ENCODE measurements around the gene GRAMD4.

- TF ChIP-seq, protein P1, sequence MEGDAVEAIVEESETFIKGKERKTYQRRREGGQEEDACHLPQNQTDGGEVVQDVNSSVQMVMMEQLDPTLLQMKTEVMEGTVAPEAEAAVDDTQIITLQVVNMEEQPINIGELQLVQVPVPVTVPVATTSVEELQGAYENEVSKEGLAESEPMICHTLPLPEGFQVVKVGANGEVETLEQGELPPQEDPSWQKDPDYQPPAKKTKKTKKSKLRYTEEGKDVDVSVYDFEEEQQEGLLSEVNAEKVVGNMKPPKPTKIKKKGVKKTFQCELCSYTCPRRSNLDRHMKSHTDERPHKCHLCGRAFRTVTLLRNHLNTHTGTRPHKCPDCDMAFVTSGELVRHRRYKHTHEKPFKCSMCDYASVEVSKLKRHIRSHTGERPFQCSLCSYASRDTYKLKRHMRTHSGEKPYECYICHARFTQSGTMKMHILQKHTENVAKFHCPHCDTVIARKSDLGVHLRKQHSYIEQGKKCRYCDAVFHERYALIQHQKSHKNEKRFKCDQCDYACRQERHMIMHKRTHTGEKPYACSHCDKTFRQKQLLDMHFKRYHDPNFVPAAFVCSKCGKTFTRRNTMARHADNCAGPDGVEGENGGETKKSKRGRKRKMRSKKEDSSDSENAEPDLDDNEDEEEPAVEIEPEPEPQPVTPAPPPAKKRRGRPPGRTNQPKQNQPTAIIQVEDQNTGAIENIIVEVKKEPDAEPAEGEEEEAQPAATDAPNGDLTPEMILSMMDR (IDR thresholded peaks at IDR 0.05), result no peak
- TF ChIP-seq POLR2A (IDR thresholded peaks at IDR 0.05), result no peak
- TF ChIP-seq POLR2AphosphoS5 (IDR thresholded peaks at IDR 0.05), result no peak
Measured at GRCh38 chr22:46708766-46709330, 88.7 kb downstream of the GRAMD4 start.

All from transverse colon (tissue), 4 donors.